CD4-positive, alpha-beta T cell treated with Interleukin-1 beta for 1 hour (primary cell): ENCODE data around the gene TOX3.

Experiments used
- DNase-seq, 2 donors: peaks; one replicate each; pipeline ENCODE4 v3.0.0-alpha.2; 2020 to 2022

Gene TOX3

GRCh38 chr16:52547004-52547833 lies at the start of gene TOX3:
Gene TOX3 (minus strand): TSS chr16:52547143. CDS start chr16:52546723, 420 bp downstream.
- no peak for DNase-seq

GRCh38 chr16:52592778-52593177 lies 45.8 kb upstream of the TOX3 start:
- no peak for DNase-seq

GRCh38 chr16:52591934-52592592 lies 45.1 kb upstream of the TOX3 start:
- no peak for DNase-seq

GRCh38 chr16:52591471-52591870 lies 44.5 kb upstream of the TOX3 start:
- no peak for DNase-seq

- no peak for DNase-seq
These were observed 39.2 kb upstream of the TOX3 start for GRCh38 chr16:52586159-52586558.

GRCh38 chr16:52584354-52585320 lies 37.7 kb upstream of the TOX3 start:
- no peak for DNase-seq

- DNase-seq = no peak
These were observed 34.6 kb upstream of the TOX3 start for GRCh38 chr16:52581530-52581929.

- no peak for DNase-seq
These were observed 33.5 kb upstream of the TOX3 start for GRCh38 chr16:52580488-52580887.

GRCh38 chr16:52578829-52579498 lies 32.0 kb upstream of the TOX3 start:
- no peak for DNase-seq

- DNase-seq = no peak
These were observed 31.3 kb upstream of the TOX3 start for GRCh38 chr16:52578007-52578828.

GRCh38 chr16:52577130-52577706 lies 30.3 kb upstream of the TOX3 start:
- no peak for DNase-seq

- DNase-seq = no peak
These were observed 26.7 kb upstream of the TOX3 start for GRCh38 chr16:52573365-52574299.

- DNase-seq = no peak
These were observed 25.7 kb upstream of the TOX3 start for GRCh38 chr16:52572656-52573055.

GRCh38 chr16:52570495-52571091 lies 23.6 kb upstream of the TOX3 start:
- no peak for DNase-seq

GRCh38 chr16:52569701-52570100 lies 22.8 kb upstream of the TOX3 start:
- no peak for DNase-seq

GRCh38 chr16:52568983-52569690 lies 22.2 kb upstream of the TOX3 start:
- no peak for DNase-seq

GRCh38 chr16:52568495-52568894 lies 21.6 kb upstream of the TOX3 start:
- no peak for DNase-seq

GRCh38 chr16:52567193-52567592 lies 20.2 kb upstream of the TOX3 start:
- DNase-seq = no peak
